Epithelial cell of alveolus of lung (primary cell): ENCODE measurements around the gene FGF6. TPM values are rescaled to one million over a fixed set of nuclear protein-coding genes. Genes with fewer than 3 reads are reported as not detected.

ENCODE experiments used
- total RNA-seq: library from RNA; depleted of rRNA; stranded (reverse); fragments of >200 nt; gene quantifications from 2 replicates; pipeline ENCODE4 v1.2.1, GENCODE V29; 2015

The FGF6 gene
- total RNA-seq, result not detected in 2 replicates

GRCh38 chr12:4445156-4446101 is at the start of gene FGF6:
Gene FGF6 (minus strand): TSS chr12:4445815. CDS start chr12:4445570, 245 bp downstream.

Other genes starting within 250 kb of the FGF6 start
- gene CCND2, start 172.1 kb downstream of the FGF6 start, total RNA-seq, result 66.6 and 67.9 TPM in 2 replicates
- 6.5 and 13.2 TPM in 2 replicates for gene TIGAR, start 124.6 kb downstream of the FGF6 start, total RNA-seq
- gene FGF23, start 66.1 kb downstream of the FGF6 start, total RNA-seq, result not detected in 2 replicates
- gene RAD51AP1, start 93.1 kb upstream of the FGF6 start, total RNA-seq, result 4.9 and 12.3 TPM in 2 replicates
- 59.9 and 62.3 TPM in 2 replicates for gene DYRK4, start 116.4 kb upstream of the FGF6 start, total RNA-seq
- gene AKAP3, start 203.2 kb upstream of the FGF6 start, total RNA-seq, result 0.26 and 5.2 TPM in 2 replicates
- gene NDUFA9, start 203.3 kb upstream of the FGF6 start, total RNA-seq, result 29.4 and 85.1 TPM in 2 replicates